Islet of Langerhans (tissue), 1 donor: Measurements from ENCODE around the gene ASTN1.

Experiments used
- FAIRE-seq: peaks from one replicate; lab custom pipeline; 2011; peaks lifted over from hg19 to GRCh38; lab: Jason Lieb, UNC

The ASTN1 gene

DNA sequence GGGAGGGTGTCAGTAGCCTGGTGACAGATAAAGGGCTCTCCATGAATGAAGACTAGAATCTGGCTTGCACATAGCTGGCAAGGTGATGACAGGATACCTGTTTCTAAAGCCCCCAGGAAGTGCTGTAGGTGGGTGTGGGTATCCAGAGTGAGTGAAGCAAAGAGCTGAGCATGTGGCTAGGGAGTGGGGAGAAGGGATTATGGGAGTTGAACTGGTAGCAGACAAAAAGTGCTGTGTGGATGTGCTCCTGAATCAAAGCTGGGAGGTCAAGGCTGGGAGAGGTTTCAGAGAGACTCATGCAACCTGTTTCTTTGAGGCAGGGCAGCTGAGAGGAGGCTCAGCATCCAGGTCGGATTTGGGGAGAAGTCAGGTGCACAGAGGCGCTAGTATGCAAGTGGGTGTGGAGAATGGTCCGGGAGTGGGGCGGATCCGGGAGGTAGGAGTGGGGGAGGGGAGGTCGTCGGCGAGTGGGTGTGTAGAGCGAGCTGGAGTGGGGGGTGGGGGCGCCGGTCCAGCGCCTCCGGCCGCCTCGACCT is 600 bp downstream of the ASTN1 start:
- FAIRE-seq: no peak

DNA sequence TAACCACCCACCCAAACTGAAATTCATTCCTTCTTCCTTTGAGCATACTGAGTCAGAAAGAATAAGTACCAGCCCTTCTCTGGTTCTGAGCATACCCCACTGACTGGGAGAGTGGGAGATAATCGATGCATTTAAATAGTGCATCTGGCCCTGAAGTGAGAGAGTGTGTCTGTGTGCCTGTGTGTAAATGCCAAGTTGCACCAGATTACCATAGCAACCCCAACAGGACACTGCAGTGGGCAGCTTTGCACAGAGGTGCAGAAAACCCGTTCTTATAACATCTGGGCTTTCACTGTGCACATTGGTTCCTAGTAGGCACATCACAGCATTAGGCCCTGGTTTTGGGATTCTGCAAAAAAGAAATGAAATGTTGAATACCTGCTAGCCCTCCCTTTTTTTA is 2.3 kb downstream of the ASTN1 start:
- no peak for FAIRE-seq

DNA sequence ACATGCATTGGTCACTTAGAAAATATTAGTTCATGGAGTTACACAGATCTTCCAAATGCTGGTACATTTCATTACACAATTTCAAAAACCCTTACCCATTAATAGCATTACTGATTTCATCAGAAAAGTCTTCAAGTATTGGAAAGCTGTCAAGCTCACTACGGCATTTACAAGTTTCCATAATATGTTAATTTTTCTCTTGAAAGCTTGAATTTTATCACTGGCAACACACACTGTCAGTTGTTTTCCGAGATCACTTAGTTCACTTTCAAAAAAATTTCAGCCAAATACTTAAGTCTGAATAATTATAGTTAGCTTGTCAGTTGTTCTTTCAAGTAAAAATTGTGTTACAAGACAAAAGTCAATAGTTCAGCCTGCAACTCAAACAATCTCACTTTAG is 18.0 kb downstream of the ASTN1 start:
- no peak for FAIRE-seq

DNA sequence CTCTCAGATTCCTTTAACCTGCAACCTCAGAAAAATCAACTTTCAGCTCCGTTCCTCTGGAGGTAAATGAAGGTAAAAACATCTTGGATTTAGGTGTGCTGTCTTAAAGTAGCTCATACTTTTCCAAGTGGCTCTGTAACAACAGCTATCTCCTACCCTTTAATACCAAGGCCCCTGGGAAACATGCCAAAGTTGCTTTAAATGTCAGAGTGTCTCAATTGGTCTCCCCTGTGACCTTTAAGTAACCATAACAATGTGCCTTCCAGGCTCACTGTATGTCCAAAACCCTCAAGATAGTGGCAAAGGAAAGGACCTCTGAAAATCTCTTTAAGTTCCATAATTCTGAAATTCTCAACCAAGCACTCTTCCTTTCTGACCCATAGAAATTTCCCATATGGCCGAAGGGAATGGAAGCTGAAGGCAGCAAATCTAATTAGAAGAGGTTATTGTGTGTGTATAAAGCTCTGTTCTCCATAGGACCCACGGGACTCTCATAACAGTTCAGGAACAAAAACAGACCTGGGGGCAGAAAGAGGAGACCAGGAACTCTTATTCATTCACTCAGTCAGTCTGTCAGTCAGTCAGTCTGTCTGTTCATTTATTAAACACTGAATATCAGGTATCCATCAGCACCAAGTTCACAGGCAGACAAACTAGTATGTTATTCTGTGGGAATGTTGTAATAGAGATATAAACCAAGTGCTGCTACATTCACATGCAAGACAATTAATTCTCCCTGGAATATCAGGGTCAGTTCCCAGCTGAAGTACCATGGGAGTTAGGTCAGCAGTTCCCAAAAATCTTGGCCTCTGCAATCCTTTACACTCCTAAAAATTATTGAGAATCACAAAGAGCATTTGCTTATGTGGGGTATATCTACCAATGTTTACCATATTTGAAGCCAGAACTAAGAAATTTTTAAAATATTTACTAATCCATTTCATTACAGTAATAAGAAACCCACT is 19.1 kb downstream of the ASTN1 start:
- FAIRE-seq: no peak

DNA sequence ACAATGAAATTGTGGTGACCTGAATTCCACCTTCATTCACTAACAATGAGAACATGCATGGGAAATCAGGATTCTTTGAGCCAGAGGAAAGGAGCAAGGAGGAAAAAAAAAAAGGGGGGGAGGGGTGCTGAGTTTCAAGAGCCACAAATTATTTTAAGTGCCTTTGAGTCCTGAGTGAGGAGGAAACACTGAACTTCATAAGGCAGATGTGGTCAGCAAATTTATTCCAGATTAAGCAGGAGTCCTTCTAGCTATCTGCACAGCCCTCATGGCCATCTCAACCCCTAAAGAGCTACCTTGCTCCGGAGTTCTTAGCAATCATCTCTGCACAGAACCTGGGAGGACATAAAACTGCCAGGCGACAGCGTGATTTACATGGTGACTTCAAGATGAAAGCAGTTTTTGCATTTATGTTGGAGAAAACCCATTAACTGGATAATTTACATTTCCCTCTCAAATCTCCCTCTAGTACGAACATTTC is 21.7 kb downstream of the ASTN1 start:
- no peak for FAIRE-seq

DNA sequence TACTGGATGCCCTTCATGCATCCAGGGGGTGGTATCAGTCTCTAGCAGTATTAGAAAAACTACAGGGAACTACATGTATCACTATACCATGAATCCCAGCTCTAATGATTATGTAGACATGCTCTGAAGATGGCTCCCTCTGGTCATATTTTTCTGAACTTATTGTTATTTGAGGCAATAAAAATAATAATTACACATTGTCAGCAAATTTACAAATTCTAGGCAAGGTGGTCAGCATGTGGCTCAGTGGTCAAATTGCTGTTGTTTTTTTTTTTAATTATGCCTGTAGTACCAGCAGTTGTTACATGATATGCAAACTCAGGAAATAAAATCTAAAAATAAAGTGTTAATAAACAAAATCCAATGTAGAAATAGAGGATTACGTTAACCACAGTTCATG is 22.5 kb downstream of the ASTN1 start:
- no peak for FAIRE-seq

DNA sequence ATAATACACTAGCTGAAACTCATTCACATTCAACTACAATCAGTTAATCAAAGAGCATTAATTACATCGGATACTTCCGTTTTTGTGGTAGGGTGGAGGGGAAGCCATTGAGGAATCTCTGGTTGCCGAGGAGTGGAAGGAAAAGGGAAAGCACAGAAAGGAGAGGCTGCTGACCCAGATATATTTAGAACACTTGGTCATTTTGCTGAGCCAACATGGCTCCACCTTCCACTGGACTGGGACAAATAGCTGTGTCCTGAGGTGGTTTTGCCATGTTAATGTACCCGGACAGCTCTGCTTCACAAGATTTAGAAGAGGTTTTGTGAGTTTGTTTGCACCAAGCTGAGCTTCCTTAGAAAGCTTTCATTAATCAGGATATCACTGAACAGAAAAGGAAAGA is 26.2 kb downstream of the ASTN1 start:
- FAIRE-seq: no peak

DNA sequence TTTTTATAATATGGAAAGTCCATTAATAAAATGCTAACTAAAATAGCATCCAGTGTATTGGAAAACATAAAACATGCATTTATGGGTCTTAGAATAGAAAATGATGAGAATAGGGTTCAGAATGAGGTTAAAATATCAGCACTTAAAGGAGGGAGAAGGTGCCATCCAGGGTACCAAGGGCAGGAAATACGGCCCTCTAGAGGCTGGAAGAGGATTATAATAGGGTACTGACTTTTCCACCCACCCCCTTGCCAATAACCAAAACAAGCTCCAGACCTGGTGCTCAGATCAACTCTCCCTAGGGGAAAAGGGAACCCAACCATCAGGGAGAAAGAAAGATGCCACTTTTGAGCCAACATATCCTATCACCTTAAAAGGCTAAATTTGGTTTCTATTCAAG is 26.7 kb downstream of the ASTN1 start:
- no peak for FAIRE-seq

DNA sequence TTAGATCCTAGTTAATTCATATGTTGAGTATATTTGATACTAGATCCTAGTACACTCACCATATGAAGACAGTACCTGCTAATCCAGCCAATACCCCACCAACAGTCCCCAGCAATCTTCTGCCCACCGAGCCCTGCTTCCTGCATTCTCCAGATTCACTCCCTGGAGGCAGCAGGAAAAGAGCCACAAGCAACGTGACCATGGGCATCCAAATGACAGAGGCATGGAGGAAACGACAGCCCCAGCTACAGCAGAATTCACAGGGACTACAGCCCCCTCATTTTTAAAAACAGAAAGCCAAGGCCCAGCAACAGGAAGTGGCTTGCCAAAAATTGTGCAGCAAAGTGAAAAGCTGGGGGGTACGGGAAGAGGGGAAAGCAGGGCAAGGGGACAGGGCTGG is 29.3 kb downstream of the ASTN1 start:
- FAIRE-seq: no peak

DNA sequence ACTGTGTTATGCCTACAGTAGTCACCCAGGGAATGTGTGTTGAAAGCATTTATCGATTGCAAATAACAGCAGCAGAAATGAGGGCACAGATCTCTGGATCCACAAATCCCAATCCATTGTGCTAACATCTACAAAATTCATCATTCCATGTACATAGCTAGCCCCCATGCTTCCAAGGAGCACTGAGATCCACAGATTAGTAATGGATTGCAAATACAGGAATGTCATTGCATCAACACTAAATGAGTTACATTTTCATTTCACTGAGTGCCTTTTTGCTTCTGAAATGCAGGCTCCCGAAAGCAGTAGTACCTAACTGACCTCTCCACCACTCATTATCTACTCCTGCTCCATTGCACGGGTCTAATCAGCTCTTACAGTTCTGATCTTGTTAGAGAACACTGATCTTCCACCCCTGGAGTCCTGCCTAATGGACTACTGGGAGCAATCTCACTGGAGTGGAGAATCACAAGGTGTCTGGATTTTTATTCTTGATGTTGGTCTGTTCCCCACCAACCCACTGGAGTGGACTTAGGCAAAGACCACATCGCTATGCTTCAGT is 30.5 kb downstream of the ASTN1 start:
- no peak for FAIRE-seq

DNA sequence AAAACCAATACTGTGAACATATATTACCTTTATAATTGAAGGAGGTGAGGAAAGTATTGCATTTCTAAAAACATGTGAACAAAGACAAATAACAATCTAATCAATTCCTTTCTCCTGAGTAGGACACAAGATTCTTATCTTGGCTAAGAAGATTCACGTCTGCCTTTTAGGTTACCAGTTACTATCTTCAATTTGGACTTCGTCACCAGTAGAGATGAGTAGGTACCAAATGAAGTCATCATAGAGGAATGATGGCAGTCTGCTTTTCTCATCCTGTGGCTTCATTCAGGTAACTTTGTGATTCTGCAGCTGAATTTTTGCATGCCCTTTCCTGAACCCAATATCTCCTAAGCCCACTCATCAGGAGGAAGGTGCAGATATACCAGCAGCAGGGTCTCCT is 32.4 kb downstream of the ASTN1 start:
- no peak for FAIRE-seq

DNA sequence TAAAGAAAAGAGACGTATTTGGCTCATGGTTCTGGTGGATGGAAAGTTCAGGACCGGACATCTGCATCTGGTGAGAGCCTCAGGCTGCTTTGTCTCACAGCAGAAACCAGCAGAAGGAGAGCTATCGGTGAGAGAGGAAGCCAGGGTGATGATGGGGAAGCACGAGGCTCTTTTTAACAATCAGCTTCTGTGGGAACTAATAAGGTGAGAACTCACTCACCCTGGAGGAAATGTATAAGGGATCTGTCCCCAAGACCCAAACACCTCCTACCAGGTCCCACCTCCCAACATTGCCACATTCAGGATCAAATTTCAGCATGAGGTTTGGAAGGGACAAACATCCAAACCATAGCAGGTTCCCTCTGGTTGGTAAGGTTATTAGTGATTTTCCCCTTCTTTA is 32.8 kb downstream of the ASTN1 start:
- no peak for FAIRE-seq

DNA sequence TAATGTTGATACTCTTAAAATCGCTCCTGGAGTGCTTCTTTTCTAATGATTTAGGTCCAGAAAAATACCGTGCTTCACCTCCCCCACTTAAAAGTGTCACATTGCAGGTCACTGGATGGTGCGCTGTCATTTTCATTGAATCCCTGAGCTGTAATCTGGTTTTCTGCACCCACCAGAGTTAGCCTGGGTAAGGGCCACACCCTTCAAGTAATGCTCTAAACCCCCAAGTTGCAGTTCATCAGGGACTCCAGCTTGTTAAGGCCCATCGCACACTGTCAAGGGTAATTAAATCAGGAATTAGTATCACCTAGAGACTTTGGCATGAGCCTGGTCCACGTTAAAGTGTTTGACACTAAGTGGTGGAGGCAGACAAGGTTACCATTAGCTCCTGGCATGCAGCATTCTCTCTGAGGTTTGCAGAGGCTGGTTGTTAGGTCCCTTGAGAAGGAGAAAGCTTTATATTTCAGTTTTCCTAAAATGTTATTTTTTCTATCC is 34.0 kb downstream of the ASTN1 start:
- FAIRE-seq: no peak

DNA sequence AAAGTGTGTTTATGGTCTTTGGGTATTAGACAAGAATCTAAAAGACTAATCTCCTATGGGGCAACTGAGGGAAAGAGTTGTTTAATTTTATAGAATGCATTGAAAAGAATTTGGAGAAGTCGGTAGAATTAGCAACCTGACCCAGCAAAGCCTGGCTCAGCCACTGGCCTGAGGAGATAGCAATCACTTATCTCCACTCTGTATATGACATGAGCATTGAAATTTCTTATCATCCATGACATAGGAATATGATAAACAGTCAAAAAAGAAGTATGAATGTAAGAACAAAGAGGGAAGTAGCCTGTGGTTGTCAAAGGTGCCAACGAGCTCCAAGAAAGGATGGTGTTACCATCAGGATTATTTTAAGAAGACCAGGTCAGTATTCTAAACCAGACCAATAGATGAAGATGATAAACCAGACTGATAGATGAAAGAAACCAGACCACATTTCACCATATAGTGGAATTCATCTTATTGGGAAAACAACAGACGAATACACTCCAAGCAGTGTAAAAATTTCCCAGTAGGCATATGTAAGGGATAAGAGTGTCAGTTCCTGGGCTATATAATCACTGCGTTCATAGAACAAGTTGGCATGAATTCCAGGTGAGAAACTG is 35.7 kb downstream of the ASTN1 start:
- no peak for FAIRE-seq

DNA sequence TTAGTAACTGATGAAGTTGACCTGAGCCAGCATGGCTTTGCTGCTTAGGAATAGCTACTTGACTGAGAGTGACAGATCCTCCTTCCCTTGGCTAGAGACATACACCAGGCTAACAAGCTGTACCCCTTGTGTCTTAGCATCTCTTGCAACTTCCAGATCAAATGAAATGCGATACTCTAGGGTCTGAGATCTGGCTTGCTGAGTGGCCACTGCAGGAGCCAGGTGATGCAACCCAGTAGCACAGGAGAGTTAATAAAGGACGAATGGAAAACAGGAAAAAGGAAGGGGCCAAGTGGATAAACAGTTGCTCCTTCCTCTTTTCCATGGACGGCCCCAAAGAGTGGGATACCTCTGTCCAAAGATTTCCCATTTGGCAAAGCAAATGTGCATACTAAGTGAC is 38.2 kb downstream of the ASTN1 start:
- FAIRE-seq: no peak

DNA sequence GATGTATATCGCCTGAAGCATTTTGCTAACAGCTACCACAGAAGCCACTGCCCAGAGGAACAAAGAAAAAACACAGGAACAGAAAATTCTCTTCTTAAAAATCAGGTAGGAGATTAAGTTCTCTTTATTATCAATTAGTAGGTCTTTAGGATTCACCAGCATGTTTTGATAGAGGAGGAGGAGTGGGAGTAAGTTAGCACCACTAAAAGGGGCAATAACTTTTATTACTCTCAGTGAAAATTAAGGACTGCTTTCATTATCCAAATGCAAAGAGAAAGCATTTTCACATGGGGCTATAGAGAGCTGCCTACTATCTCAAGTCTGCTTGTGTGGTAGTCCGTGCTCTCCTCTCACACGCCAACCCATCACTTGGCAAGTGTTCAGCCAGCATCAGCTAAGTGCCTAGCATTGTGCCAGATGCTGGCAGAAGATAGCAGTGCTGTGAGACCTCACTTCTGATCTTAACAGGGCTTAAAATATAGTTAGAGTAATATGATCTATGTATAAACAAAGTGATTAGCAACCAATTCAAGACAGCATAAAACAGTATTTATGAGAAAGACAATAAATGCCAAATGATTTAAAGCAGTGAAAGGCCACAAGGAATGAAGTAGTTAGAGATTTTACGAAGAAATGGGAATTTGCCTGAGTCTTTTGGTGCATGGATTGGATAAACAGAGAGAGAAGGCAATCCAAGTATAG is 39.8 kb downstream of the ASTN1 start:
- no peak for FAIRE-seq

DNA sequence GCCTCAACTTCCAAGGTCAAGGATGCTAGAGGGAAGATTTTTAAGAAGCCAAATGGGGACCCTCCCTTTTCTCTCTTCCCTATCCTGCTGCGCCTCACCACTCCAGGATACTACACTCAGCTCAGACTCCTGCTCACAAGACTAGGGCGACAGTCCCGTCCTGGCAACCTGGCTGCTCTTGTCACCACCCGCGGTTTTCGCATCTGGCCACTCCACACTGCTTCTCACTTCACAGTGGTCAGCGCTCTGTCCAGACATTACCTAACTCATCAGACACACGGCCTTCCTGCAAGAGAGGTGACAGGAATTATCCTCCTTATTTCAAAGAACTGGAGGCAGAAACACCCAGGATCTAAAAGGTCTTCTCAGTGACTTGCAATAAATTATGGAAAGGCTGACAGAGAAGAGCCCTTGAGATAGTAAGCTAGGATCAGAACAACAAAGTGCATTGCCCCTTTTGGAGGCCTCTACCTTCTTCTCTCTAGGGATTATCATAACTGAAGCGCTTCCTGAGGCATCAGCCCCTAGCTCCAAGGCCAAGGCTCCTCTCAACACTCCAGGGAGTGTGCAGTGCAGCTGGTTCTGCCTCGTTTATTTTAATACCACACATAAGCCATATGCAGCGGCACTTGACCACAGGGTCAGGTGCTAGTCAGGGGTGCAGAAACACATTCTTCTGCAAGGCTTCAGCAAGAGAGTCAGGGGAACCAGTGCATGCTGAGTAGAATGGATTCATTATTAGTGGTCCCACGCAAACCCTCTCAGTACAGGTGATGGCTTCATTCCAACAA is 41.9 kb downstream of the ASTN1 start:
- no peak for FAIRE-seq

DNA sequence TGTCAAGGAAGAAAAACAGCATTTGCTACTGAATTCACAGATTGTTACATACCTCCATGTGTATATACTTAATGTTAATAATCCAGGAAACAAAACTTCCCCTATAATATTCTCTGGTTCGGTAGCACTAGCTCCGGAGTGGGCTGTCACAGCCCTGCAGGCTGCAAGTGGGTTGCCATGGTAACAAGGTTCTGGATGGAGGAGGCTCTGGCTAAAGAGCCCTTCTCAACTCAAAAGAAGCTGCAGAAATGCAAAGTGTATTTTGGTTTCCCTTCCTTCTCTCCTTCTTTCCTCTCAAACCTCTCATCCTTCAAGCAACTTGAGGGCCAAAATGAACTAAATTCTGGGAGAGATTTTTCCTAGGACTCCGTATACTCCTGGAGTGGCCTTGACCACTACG is 45.2 kb downstream of the ASTN1 start:
- FAIRE-seq: no peak

DNA sequence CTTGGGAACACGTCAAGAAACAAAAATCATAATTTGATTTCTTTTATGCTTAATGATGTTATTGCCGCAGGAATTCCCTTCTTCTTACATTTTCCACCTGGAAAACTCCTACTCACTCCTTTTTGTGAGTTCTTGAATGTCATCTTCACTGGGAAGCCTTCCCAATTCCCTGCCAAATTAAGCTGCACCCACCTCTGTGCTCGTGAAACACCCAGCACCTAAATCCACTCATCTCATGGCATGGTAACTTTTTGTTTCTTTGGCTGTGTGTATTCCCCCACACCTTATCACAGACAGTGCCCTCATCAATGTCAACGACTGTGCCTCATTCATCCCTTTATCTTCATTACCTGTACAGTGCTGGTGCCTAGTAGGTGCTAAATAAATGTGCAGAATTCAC is 45.6 kb downstream of the ASTN1 start:
- FAIRE-seq: no peak

DNA sequence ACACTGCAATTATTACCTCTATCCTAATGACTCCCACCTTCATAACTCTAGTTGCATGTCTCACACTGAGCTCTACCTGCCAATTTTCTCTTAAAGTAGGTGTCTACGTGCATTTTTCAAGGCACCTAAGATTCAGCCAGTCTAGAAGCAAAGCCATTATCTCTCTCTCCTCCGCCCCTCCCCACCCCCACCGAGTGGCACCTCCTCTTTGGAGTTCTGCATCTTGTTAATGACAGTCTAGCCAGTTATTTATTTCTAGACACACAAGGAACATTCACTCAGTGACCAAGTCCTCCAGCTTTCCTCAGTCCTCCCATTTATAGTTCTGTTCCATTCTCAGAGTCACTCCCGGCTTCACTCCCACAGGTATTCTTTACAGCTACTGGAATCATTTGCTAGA is 47.6 kb downstream of the ASTN1 start:
- FAIRE-seq: no peak

DNA sequence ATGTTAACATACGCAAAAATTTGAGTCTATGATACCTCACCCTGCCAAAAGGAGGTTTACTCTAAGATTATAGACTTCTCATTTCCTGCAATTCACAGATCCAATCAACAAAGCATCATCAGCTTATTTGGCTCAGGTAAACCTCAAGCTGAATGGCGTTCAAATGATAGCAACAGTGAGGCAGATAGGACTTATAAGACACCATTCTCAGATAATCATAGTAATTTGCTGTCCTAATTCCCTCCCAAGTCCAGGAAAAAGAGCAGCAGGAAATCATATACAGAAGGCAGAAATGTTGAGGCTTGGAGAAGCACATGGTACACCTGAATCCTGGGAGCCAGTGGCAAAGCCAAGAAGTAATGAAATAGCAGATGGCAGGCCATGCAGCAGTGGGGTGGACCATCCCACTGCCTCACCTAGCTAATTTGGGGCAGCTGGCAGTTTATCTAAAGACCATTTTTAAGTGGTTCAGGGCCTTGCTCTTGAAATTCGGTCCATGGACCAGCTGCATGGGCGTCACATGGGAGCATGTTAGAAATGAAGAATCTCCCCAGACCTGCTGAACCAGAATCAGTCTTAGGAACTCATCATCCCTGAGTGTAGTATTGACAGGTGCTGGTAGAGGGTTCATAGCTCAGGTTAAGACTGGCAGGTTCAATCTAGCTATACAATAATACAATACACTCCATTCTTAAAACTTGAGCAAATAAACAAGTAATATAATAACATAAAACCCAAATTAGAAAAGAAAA is 57.7 kb downstream of the ASTN1 start:
- FAIRE-seq: no peak
